GM21717 (cell line): ENCODE measurements around the gene DLL4.

Source experiments
- ATAC-seq: cut with Tn5 transposase; IDR thresholded peaks from one replicate; pipeline ENCODE4 v1.9.1; 2021; ENCODE audit warnings: mild to moderate bottlenecking, moderate library complexity; ENCODE audit not compliant: unreplicated experiment

Gene DLL4

DNA sequence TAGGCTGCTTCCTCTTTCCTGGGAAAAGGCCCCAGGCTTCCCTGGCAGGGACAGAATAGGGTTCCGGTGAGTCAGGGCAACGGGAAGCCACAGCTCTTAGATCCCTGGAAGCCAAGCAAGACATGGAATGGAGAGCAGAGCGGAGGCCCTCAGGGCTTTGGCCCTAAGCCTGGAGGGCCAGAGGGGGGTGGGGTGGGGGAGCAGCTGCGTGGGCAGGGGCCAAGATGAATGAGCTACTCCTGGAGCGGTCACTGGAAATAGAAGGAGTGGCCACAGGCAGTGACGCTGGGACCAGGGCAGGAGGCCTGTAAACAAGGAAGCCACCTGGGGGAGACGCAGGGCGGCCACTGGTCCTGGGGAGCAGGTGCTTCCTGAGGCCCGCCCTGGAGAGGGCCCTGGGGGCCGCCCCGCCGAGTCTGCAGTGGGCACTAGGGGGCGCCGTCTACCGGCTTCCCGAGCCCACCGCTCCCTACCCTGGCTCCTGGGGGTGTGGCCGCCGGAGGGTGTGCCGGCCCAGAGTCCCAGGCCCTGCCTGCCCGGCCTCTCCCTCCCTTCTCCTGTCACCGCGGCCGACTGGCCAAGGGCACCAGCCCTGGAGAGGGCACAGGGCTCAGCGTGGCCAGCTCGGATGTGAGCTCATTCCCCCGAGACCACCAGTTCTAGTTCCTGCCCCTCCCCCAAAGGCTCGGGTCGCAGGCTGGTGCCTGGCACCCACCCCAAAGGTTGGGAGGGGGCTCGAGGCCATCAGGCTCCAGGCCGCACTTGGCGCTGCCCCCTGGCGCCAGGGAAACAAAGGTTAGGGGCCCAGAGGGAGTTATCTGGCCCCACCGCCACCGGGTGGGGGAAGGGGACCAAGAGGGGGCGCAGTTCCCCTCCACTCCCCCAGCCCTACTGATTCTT, 22.8 kb upstream of the DLL4 start:
- peak; percentile 47 for ATAC-seq

DNA sequence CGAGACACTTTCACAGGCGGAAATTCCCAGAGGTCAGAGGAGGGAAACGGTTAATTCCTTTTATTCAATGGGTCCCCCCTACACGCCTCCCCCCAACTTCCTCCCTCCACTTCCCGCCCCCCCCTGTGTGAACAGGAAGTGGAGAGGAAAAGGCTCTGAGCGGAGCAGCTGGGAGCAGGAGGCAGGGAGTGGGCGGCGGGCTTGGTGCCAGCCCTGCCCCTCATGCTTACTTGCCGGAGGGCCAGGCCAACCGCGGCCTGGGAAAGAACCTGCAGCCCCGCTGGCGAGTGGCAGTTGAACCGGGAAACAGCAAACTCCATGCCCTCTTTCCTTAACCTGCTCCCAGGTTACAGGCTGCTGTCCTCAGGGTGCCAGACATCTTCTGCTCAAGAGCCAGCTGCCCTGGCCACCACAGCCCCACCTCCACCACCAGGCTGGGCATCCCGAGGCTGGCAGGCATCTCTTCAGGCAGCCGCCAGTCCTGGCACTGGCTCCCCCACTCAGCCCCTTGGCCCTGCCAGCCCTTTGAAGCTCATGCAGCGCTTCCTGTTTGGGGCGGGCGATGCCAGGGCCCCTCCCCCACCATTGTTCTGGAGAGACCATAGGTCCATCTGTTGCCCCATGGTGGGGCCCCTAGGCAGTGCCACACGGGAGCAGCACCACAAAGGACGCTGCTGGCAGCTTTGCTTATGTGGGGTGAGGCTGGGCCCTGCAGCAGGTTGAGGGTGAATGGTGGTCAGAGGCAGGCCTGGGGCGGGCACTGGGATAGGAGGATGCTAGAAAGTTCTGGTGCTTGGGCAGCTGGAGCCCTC, 21.9 kb upstream of the DLL4 start:
- no peak for ATAC-seq

DNA sequence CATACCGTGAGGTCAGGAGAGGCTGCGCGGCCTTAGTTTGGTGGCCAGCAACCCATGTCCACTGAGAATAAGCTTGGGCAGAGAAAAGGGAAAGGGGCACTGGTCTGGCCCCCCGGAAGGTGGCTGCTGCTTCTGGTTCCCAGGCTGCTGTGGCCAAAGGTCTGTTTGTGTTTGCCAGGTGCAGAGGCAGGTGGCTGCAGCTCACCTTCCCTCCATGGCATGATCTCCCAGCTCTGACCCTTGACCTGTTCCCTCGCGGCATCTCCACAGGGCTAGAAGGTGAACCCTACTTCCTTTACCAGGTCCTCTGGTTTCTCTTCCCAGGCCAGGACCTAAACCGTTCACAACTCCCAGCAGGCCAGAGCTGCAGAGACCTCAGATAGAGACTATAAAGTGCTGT, 21.0 kb upstream of the DLL4 start:
- ATAC-seq: no peak

DNA sequence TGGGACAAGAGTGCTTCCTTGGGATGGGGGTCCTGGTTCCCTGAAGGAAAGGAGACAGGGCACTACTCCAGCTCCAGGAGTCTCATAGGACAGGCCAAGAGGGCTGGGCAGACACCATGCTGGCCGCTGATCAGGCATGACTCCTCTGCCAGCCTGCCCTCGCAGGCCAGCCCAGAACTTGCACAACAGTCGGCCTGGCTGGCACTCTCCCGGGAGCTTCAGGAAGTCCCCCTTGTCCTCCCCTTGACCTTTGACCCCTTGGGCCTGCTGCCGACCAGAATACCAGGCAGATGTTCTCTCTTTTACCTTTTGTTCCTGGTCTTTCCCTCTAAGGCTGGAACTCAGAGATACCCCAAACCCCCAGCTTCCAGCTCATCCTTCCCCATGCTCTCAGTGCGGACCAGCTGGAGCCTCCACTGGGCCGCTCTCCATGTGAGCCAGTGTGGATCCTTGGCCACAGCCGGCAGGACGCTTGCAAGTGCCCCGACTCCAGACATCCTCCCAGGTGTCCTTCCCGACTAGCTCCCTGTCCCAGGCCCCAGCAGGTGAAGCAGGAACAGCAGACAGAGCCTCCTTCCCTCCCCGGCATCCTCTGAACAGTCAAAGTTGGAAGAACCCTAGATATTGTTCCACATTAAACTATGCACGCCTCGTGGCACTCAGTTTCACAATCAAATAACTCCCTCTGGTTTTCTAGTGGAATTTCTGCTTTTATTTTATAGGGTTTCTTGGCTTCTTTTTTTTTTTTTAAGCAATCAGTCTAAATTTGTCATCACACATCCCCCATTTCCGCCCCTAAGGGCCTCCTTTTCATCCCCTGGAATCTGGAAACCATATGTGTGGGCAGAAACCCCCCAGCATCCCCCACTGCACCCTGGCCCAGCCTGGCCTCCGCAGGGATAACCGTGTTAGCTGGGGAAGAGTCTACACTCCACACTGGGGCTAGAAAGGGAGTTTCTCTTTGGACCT, 19.2 kb upstream of the DLL4 start:
- ATAC-seq: no peak

- no peak for ATAC-seq
These were observed 18.0 kb upstream of the DLL4 start for GRCh38 chr15:40911141-40911540.

GRCh38 chr15:40911693-40912092, 17.4 kb upstream of the DLL4 start:
- no peak for ATAC-seq

DNA sequence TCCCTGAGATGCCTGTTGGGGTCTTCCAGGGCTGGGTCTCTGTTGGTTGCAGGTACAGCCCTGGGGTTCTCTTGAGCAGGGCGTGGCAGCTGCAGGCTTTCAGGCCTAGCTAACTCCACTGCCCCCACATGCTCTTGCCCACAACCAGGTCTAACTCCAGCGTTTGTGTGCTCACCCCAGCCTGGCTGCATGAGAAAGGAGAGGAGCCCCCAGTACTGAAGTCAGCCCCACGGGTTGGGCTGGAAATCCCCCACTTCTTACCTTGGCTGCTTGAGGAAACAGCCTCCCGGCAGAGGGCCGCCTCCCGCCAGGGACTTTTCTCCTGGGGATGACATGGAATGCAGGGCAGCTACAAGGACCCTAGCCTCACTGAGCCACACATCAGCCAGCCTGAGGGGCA, 16.7 kb upstream of the DLL4 start:
- no peak for ATAC-seq

- no peak for ATAC-seq
These were observed 15.1 kb upstream of the DLL4 start for GRCh38 chr15:40914013-40914412.

DNA sequence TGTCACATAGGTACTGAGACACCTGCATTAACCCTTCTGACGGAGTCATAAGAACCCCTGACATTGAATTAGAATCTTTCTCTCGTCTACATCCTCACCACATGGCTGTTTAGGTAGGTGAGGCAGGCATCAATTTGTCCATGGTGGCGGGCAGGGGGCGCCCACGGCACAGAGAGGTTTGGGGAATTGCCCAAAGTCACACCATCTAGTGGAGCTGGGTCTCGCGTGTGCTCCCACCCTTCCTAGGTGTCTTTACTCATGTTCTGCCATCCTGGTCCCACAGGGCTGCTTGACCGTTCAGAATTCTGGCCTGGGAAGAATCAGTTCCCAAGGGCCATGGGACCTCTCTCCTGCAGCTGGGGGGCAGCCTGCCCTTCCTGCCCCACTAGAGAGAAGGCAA, 14.7 kb upstream of the DLL4 start:
- no peak for ATAC-seq

DNA sequence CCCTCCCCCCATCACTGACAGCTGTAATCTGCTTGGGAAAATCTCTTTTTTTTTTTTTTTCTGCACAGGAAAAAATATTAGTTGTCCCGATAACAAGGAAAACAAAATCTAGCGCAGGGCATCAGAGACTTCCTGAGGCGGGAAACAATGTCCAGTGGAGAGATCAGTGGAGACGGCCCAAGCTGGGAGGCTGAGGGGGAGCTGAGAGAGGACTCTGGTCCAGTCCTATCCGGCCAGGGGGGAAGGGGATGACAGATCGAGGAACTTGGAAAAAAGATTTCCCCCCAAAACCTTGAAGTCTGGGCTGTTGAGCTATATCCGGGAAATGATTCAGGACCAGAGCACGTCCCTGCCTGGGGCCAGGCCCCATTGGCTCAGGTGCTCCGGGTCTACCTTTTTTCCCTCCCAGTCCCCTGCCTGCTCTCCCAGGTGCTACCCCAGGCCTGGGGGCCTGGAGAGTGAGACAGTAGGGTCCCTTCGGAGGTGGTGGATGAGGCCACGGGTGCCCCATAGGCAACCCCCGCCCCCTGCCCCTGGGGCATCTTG, 14.0 kb upstream of the DLL4 start:
- no peak for ATAC-seq

GRCh38 chr15:40915679-40916078, 13.5 kb upstream of the DLL4 start:
- no peak for ATAC-seq

GRCh38 chr15:40917585-40917984, 11.6 kb upstream of the DLL4 start:
- ATAC-seq: no peak

- no peak for ATAC-seq
These were observed 10.9 kb upstream of the DLL4 start for GRCh38 chr15:40918146-40918798.

- no peak for ATAC-seq
These were observed 10.2 kb upstream of the DLL4 start for GRCh38 chr15:40918799-40919392.

GRCh38 chr15:40921949-40922607, 7.1 kb upstream of the DLL4 start:
- no peak for ATAC-seq

GRCh38 chr15:40922608-40923005, 6.5 kb upstream of the DLL4 start:
- ATAC-seq: no peak

DNA sequence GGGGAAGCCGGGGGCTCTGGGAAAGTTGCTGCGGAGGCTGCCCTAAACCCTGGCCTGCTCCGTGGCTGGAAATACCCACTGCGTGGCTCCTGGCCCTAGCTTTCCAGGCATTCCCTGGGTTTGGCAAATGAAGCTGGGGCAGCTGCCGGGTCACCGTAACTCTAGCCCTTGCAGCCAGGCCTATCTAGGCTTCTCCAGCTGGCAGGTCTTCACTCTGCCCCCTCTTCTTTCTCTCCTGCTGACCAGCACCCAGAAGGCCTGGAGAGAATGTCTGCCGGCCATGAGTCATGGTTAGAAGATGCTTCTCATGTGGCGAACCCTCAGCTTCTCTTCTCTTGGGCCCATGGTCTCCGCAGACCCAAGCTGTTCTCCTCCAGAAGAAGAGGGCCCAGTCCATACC, 5.6 kb upstream of the DLL4 start:
- ATAC-seq: no peak

DNA sequence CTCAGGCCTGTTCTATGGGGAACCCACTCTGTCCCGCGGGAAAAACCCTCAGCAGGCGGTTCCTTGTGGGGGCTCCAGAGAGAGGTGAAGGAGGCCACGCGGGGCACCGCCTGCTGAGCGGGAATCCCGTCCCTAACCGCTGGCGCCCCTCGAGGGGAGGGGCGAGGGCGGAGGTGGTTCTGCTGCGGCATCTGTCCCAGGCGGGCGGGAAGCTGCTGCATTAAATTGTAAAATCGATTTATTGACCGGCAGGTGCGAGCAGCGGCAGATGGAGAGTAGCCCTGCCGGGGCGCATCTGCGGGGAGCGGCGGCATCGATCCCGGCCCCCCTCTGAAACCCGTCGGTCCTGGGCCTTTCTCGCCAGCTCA, 3.7 kb upstream of the DLL4 start:
- no peak for ATAC-seq
